ENCODE measurements around the gene RAPGEF2. TPM values are rescaled to one million over a fixed set of nuclear protein-coding genes. Genes with fewer than 3 reads are reported as not detected.
"Not testable (repeated sequence)": the region's sequence is repeated elsewhere in the genome, so short reads cannot be mapped to it uniquely, and the experiment has no call there.

The RAPGEF2 gene
- total RNA-seq, 1 donor from 2014 or later, result 38.9 TPM

- TF ChIP-seq, protein P1, sequence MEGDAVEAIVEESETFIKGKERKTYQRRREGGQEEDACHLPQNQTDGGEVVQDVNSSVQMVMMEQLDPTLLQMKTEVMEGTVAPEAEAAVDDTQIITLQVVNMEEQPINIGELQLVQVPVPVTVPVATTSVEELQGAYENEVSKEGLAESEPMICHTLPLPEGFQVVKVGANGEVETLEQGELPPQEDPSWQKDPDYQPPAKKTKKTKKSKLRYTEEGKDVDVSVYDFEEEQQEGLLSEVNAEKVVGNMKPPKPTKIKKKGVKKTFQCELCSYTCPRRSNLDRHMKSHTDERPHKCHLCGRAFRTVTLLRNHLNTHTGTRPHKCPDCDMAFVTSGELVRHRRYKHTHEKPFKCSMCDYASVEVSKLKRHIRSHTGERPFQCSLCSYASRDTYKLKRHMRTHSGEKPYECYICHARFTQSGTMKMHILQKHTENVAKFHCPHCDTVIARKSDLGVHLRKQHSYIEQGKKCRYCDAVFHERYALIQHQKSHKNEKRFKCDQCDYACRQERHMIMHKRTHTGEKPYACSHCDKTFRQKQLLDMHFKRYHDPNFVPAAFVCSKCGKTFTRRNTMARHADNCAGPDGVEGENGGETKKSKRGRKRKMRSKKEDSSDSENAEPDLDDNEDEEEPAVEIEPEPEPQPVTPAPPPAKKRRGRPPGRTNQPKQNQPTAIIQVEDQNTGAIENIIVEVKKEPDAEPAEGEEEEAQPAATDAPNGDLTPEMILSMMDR (conservative IDR thresholded peaks at IDR 0.05; ENCODE audit: low read depth, low read length), result no peak
- no peak overlapping the region for H3K4me3 ChIP-seq (ENCODE audit: low read depth, low read length)
- DNase-seq (ENCODE audit: low read depth), result no peak
Measured at GRCh38 chr4:159376289-159376688, 273.4 kb downstream of the RAPGEF2 start.

DNA sequence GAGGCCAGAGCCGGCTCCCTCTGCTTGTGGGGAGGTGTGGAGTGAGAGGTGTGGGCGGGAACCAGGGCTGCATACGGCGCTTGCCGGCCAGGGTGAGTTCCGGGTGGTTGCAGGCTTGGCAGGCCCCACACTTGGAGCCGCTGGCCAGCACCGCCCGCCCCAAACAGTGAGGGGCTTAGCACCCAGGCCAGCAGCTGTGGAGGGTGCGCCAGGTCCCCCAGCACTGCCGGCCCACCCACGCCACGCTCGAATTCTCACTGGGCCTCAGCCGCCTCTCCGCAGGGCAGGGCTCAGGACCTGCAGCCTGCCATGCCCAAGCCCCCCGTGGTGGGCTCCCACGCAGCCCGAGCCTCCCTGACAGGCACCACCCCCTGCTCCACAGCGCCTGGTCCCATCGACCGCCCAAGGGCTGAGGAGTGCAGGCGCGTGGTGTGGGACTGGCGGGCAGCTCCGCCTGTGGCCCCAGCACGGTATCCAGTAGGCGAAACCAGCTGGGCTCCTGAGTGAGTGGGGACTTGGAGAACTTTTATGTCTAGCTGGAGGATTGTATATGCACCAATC lies 275.3 kb downstream of the RAPGEF2 start:
- DNase-seq (ENCODE audit: low read depth), result no peak
- H3K4me3 ChIP-seq (ENCODE audit: low read depth, low read length), result no peak overlapping the region
- TF ChIP-seq, protein P1 (conservative IDR thresholded peaks at IDR 0.05; ENCODE audit: low read depth, low read length), result no peak

GRCh38 chr4:159379064-159379463 lies 276.2 kb downstream of the RAPGEF2 start:
- not testable (repeated sequence) for H3K4me3 ChIP-seq (ENCODE audit: low read depth, low read length); DNase-seq (ENCODE audit: low read depth)

- TF ChIP-seq, protein P1 (conservative IDR thresholded peaks at IDR 0.05; ENCODE audit: low read depth, low read length), result no peak
- H3K4me3 ChIP-seq (ENCODE audit: low read depth, low read length), result no peak overlapping the region
- no peak for DNase-seq (ENCODE audit: low read depth)
Measured at GRCh38 chr4:159379836-159380235, 277.0 kb downstream of the RAPGEF2 start.

- no peak overlapping the region for H3K4me3 ChIP-seq (ENCODE audit: low read depth, low read length)
- DNase-seq (ENCODE audit: low read depth), result no peak
- TF ChIP-seq, protein P1 (conservative IDR thresholded peaks at IDR 0.05; ENCODE audit: low read depth, low read length), result no peak
Measured at GRCh38 chr4:159382856-159383561, 280.1 kb downstream of the RAPGEF2 start.

DNA sequence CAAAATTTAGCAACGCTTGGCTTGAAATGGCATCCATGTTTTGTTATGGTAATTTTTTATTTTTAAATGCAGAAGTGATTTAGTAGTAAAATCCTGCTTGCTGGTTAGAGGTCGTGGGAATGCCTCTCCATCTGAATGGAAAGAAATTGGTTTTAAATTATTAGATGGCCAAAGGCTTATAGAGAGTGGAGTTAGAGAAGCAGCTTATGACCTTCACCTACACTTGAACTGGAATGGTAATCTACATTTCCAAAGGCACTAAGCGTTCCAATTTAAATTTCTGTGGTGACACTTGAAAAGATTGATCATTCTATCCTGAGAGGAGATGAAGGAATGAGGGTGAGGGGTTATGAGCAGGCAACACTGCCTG lies 280.7 kb downstream of the RAPGEF2 start:
- no peak for DNase-seq (ENCODE audit: low read depth)
- no peak overlapping the region for H3K4me3 ChIP-seq (ENCODE audit: low read depth, low read length)
- TF ChIP-seq, protein P1 (conservative IDR thresholded peaks at IDR 0.05; ENCODE audit: low read depth, low read length), result no peak

- no peak for DNase-seq (ENCODE audit: low read depth)
- TF ChIP-seq, protein P1 (conservative IDR thresholded peaks at IDR 0.05; ENCODE audit: low read depth, low read length), result no peak
- no peak overlapping the region for H3K4me3 ChIP-seq (ENCODE audit: low read depth, low read length)
Measured at GRCh38 chr4:159384017-159384416, 281.1 kb downstream of the RAPGEF2 start.

Measured in epithelial cell of proximal tubule (primary cell).